Endothelial cell of umbilical vein (primary cell): ENCODE results near the gene TSPAN9.

Source experiments
- MYC ChIP-seq: IDR thresholded peaks from one replicate; pipeline ENCODE4 v1.6.1; 2011; ENCODE audit warnings: mild to moderate bottlenecking, low read depth, low read length
- POLR2AphosphoS5 ChIP-seq: IDR thresholded peaks from 2 replicates; pipeline ENCODE4 v1.6.1; 2012; ENCODE audit warnings: low read depth, mild to moderate bottlenecking, control low read depth, low read length, moderate library complexity; ENCODE audit not compliant: insufficient read depth

GRCh38 chr12:3309805-3310204 is 232.6 kb downstream of the TSPAN9 start:
- TF ChIP-seq MYC (no peak), POLR2AphosphoS5 (no peak)
